H1 (cell line): ENCODE results near the gene PROP1. TPM values are rescaled to one million over a fixed set of nuclear protein-coding genes. Genes with fewer than 3 reads are reported as not detected.
A peak's percentile ranks its signal among the peaks of the same experiment; 100 is the strongest.

Experiments used
- CTCF ChIA-PET: fragments of 300-600 bp; sonication (Branson Sonifier 250); formaldehyde crosslinking; loops from one replicate; lab custom pipeline; 2021; ENCODE audit not compliant: partially characterized antibody; lab: Charles Lee
- POLR2A ChIA-PET: fragments of 300-600 bp; sonication (Branson Sonifier 250); formaldehyde crosslinking; loops from one replicate; lab custom pipeline; 2021; ENCODE audit warnings: inconsistent platforms; ENCODE audit not compliant: partially characterized antibody; lab: Charles Lee
- DNase-seq, 2 experiments: peaks; one replicate each; pipeline versions ENCODE4 v3.0.0 to v3.0.0-alpha.2; 2010 to 2022; ENCODE audit warnings: low spot score in 2 of 2, low read depth in 1 of 2, mixed read lengths in 1 of 2
- FAIRE-seq: peaks from 2 replicates; lab custom pipeline; 2011; peaks lifted over from hg19 to GRCh38; lab: Jason Lieb, UNC
- H2AFZ ChIP-seq: 2 replicates; pipeline ENCODE4 v1.8.1; 2012; ENCODE audit warnings: low read length, inconsistent platforms
- H2AK5ac ChIP-seq: 2 replicates; pipeline ENCODE4 v1.6.1; 2013; ENCODE audit warnings: low read depth, low read length
- H2BK120ac ChIP-seq: replicated peaks from 2 replicates; pipeline ENCODE3; 2013; ENCODE audit warnings: low read depth, low read length, inconsistent platforms
- H2BK12ac ChIP-seq: 2 replicates; pipeline ENCODE4 v1.6.1; 2013; ENCODE audit warnings: low read depth, low read length
- H2BK15ac ChIP-seq: 2 replicates; pipeline ENCODE4 v1.6.1; 2013; ENCODE audit warnings: low read length
- H2BK20ac ChIP-seq: 2 replicates; pipeline ENCODE4 v1.6.1; 2013; ENCODE audit warnings: low read length
- H2BK5ac ChIP-seq: 2 replicates; pipeline ENCODE4 v1.6.1; 2013; ENCODE audit warnings: low read depth, low read length
- H3K14ac ChIP-seq: 2 replicates; pipeline ENCODE4 v1.6.1; 2013; ENCODE audit warnings: inconsistent platforms; ENCODE audit not compliant: insufficient read length
- H3K18ac ChIP-seq: 2 replicates; pipeline ENCODE4 v1.6.1; 2013; ENCODE audit warnings: low read length; ENCODE audit errors: extremely low read depth
- H3K23ac ChIP-seq: 2 replicates; pipeline ENCODE4 v1.6.1; 2013; ENCODE audit warnings: inconsistent platforms; ENCODE audit not compliant: insufficient read length
- H3K23me2 ChIP-seq: 2 replicates; pipeline ENCODE4 v1.6.1; 2013; ENCODE audit warnings: low read depth, low read length
- H3K27ac ChIP-seq: 2 replicates; pipeline ENCODE4 v1.6.1; 2011; ENCODE audit warnings: low read depth, low read length, inconsistent platforms
- H3K27me3 ChIP-seq, 4 experiments: replicated peaks in 1 of 4; 1 replicate in 1 of 4; 2 replicates in 3 of 4; pipeline versions ENCODE4 v1.6.1 to v1.8.1; 2011 to 2013; ENCODE audit warnings: low read length in 3 of 4, mild to moderate bottlenecking in 3 of 4, inconsistent platforms in 2 of 4, mixed read lengths in 2 of 4, moderate library complexity in 1 of 4; ENCODE audit not compliant: control insufficient read depth in 3 of 4, insufficient read depth in 3 of 4; ENCODE audit errors: extremely low read depth in 1 of 4
- H3K36me3 ChIP-seq, 4 experiments: 2 replicates each; pipeline versions ENCODE4 v1.6.1 to v1.8.1; 2011 to 2013; ENCODE audit warnings: mild to moderate bottlenecking in 4 of 4, low read length in 3 of 4, moderate library complexity in 2 of 4, control low read depth in 1 of 4, inconsistent platforms in 1 of 4; ENCODE audit not compliant: insufficient read depth in 4 of 4, control insufficient read depth in 2 of 4
- H3K4ac ChIP-seq: replicated peaks from 2 replicates; pipeline ENCODE3; 2013; ENCODE audit warnings: low read length, low read depth, mixed read lengths, inconsistent platforms; ENCODE audit not compliant: insufficient read length
- H3K4me1 ChIP-seq, 4 experiments: replicated peaks in 1 of 4; 1 replicate in 1 of 4; 2 replicates in 3 of 4; pipeline versions ENCODE4 v1.6.1 to v1.8.1; 2011 to 2013; ENCODE audit warnings: low read length in 3 of 4, inconsistent platforms in 2 of 4, mixed read lengths in 1 of 4; ENCODE audit not compliant: insufficient read depth in 4 of 4, control insufficient read depth in 3 of 4
- H3K4me2 ChIP-seq, 2 experiments: 2 replicates each; pipeline versions ENCODE4 v1.6.1 to v1.8.1; 2011 to 2013; ENCODE audit warnings: low read depth in 2 of 2, low read length in 2 of 2, control low read depth in 1 of 2, inconsistent platforms in 1 of 2, mild to moderate bottlenecking in 1 of 2; ENCODE audit not compliant: insufficient read depth in 1 of 2
- H3K4me3 ChIP-seq, 4 experiments: fragments of 200-600, 300-600 bp in 1 of 4; sonication (generic), shearing (Covaris generic), sonication (Bioruptor Twin) in 1 of 4; 2 replicates each; pipeline versions ENCODE4 v1.5.1 to v1.8.1; 2011 to 2016; ENCODE audit warnings: low read length in 4 of 4, low read depth in 3 of 4, control low read depth in 2 of 4, inconsistent platforms in 2 of 4, mild to moderate bottlenecking in 2 of 4, mixed read lengths in 1 of 4, moderate library complexity in 1 of 4; ENCODE audit not compliant: insufficient read depth in 2 of 4; ENCODE audit errors: extremely low read depth in 1 of 4
- H3K56ac ChIP-seq: replicated peaks from 2 replicates; pipeline ENCODE3; 2013; ENCODE audit warnings: low read depth, mild to moderate bottlenecking, mixed read lengths, low read length, inconsistent platforms; ENCODE audit not compliant: insufficient read length
- H3K79me1 ChIP-seq: 2 replicates; pipeline ENCODE4 v1.6.1; 2013; ENCODE audit warnings: low read depth, low read length, control low read depth
- H3K79me2 ChIP-seq, 2 experiments: 2 replicates each; pipeline versions ENCODE4 v1.6.1 to v1.8.1; 2012 to 2013; ENCODE audit warnings: low read length in 2 of 2, mild to moderate bottlenecking in 2 of 2, inconsistent platforms in 1 of 2; ENCODE audit not compliant: insufficient read depth in 2 of 2, control insufficient read depth in 1 of 2
- H3K9ac ChIP-seq, 4 experiments: replicated peaks in 1 of 4; 1 replicate in 1 of 4; 2 replicates in 3 of 4; pipeline versions ENCODE4 v1.6.1 to v1.8.1; 2011 to 2013; ENCODE audit warnings: low read depth in 3 of 4, low read length in 3 of 4, control low read depth in 2 of 4, mild to moderate bottlenecking in 2 of 4, moderate library complexity in 2 of 4, inconsistent platforms in 1 of 4; ENCODE audit errors: extremely low read depth in 1 of 4
- H3K9me3 ChIP-seq, 2 experiments: 2 replicates each; pipeline versions ENCODE4 v1.6.1 to v1.8.1; 2012 to 2013; ENCODE audit warnings: mild to moderate bottlenecking in 2 of 2, moderate library complexity in 2 of 2, control low read depth in 1 of 2, inconsistent platforms in 1 of 2, low read depth in 1 of 2, low read length in 1 of 2, mixed read lengths in 1 of 2; ENCODE audit not compliant: insufficient read depth in 2 of 2
- H4K20me1 ChIP-seq, 2 experiments: replicated peaks in 1 of 2; 2 replicates each; pipeline versions ENCODE3 to v1.8.1; 2011 to 2013; ENCODE audit warnings: inconsistent platforms in 2 of 2, low read length in 2 of 2, mild to moderate bottlenecking in 1 of 2; ENCODE audit not compliant: insufficient read depth in 2 of 2, control insufficient read depth in 1 of 2
- H4K5ac ChIP-seq: 2 replicates; pipeline ENCODE4 v1.6.1; 2013; ENCODE audit warnings: low read length, low read depth, mixed read lengths, inconsistent platforms; ENCODE audit not compliant: insufficient read length
- H4K8ac ChIP-seq: 2 replicates; pipeline ENCODE4 v1.8.0; 2013; ENCODE audit warnings: mild to moderate bottlenecking, moderate library complexity, low read length, inconsistent platforms; ENCODE audit not compliant: insufficient read depth; ENCODE audit errors: extremely low read depth
- H4K91ac ChIP-seq: replicated peaks from 2 replicates; pipeline ENCODE3; 2013; ENCODE audit warnings: low read length, mixed read lengths, inconsistent platforms; ENCODE audit not compliant: insufficient read length
- CTCF ChIP-seq, 3 experiments: IDR thresholded peaks; 1 replicate in 2 of 3; 2 replicates in 1 of 3; pipeline versions ENCODE4 v1.5.1 to v1.6.1; 2011; ENCODE audit warnings: low read length in 3 of 3, mild to moderate bottlenecking in 3 of 3, inconsistent platforms in 2 of 3, low read depth in 1 of 3, moderate library complexity in 1 of 3; ENCODE audit not compliant: insufficient read depth in 1 of 3; ENCODE audit errors: control extremely low read depth in 1 of 3
- EZH2 ChIP-seq: fragments of 200-600 bp; sonication (generic); IDR thresholded peaks from 2 replicates; pipeline ENCODE4 v1.7.1; 2012; ENCODE audit warnings: low read depth, mild to moderate bottlenecking, moderate library complexity, low read length, inconsistent platforms; ENCODE audit not compliant: severe bottlenecking
- GABPA ChIP-seq: IDR thresholded peaks from 2 replicates; pipeline ENCODE4 v1.6.1; 2011; ENCODE audit warnings: mild to moderate bottlenecking, low read length, moderate library complexity, borderline replicate concordance; ENCODE audit not compliant: insufficient read depth
- RAD21 ChIP-seq, 2 experiments: IDR thresholded peaks in 1 of 2; conservative IDR thresholded peaks in 1 of 2; 2 replicates each; pipeline ENCODE4 v1.6.1; 2011; ENCODE audit warnings: low read depth in 2 of 2, low read length in 2 of 2, improper control_type of control experiment in 1 of 2, inconsistent platforms in 1 of 2, mild to moderate bottlenecking in 1 of 2, moderate library complexity in 1 of 2
- SUZ12 ChIP-seq: fragments of 200-600 bp; sonication (generic); IDR thresholded peaks from 2 replicates; pipeline ENCODE4 v1.6.1; 2012; ENCODE audit warnings: mild to moderate bottlenecking, inconsistent platforms, low read length, moderate library complexity, mixed read lengths
- WGBS, 2 experiments: shearing (Covaris generic) in 1 of 2; methylation state at CpG; one replicate each; pipeline versions ENCODE4 v1.1.6 to v1.1.7; 2013 to 2015; ENCODE audit warnings: low lambda C conversion rate in 2 of 2, mixed read lengths in 2 of 2, inconsistent platforms in 1 of 2, low coverage in 1 of 2, missing lambda C conversion rate in 1 of 2; ENCODE audit not compliant: insufficient replicate concordance in 2 of 2, insufficient coverage in 1 of 2, insufficient read length in 1 of 2; ENCODE audit errors: extremely low coverage in 1 of 2, missing lambda C conversion rate in 1 of 2; 5-methylcytosine and 5-hydroxymethylcytosine counted together
- polyA plus RNA-seq, 7 experiments: library from polyadenylated mRNA; depleted of rRNA in 3 of 7; stranded (reverse) in 5 of 7; unstranded in 2 of 7; fragments of >200 nt in 5 of 7; fragments of 200-250 nt in 2 of 7; gene quantifications; 1 replicate in 5 of 7; 2 replicates in 1 of 7; 4 replicates in 1 of 7; pipeline versions ENCODE4 v1.2.1 to v1.2.3, GENCODE V29; 2011 to 2013; ENCODE audit warnings: missing spikeins in 2 of 7, mixed read lengths in 2 of 7
- total RNA-seq: library from RNA; stranded (reverse); fragmentation: NEBNext Ultra II Directional; extraction: Animal tissue kit (Norgen Biotek cat#: 25700); gene quantifications from 2 replicates; pipeline ENCODE4 v1.2.1, GENCODE V29; 2021
- TF ChIP-seq, protein P1 (sequence below): IDR thresholded peaks from 2 replicates; pipeline ENCODE4 v1.6.1; 2012; ENCODE audit warnings: inconsistent platforms

PROP1 gene
- total and polyA plus RNA-seq, 2 of the 8 experiments (the other 6 are each of a cell fraction or from before 2014, with no cell fraction given) = not detected

DNA sequence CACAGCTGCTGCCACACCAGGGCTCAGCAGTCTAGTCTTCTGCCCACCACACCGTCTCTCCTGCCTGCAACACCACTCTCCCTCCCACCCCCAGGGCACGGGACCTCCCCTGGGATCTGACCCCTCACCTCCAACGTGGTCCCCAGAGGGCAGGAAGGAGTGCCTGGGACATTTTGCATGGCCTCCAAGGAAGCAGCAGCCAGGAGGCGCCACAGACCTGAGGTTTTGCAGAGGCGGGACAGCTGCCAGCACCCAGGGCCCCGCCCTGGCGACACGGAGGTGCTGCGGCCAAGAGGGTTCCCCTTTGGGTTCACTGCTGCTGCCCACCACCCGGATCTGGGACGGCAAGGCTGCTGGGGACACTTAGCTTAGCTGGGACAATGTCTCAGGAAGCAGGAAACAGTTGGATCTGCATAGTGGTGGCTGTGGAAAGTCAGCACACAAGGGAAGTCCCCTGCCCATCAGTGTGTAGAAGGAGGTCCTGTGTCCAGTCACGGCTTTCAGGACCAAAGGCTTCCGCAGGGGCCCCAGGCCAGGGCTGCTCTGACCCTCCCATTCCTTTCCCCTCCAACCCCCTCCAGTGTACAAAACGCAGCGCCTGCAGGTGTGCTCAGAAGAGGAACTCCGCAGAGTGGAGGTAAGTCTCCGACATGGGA, 13.8 kb downstream of the PROP1 start:
- Histone ChIP-seq H3K27ac (no peak overlapping the region), H3K14ac (no peak overlapping the region), H3K23me2 (no peaks in the 10 kb centered on the region; the same call in 1 of the 2 replicates), H2BK12ac (no peak overlapping the region), H2BK5ac (no peak overlapping the region), H3K27me3 (peaks cover 4 to 43% (median 26%) of the 10 kb centered on the region in 4 experiments; a peak in 6 of 7 replicates), H3K9me3 (no peaks in the 10 kb centered on the region), H3K56ac (no peak overlapping the region), H2AFZ (peak overlapping the region; percentile 28; the same call in 1 of the 2 replicates), H3K36me3 (no peaks in the 10 kb centered on the region), H4K5ac (no peak overlapping the region), H3K18ac (no peak overlapping the region), H2BK15ac (no peak overlapping the region), H3K4me3 (no peak overlapping the region), H3K4me1 (peaks cover 0 to 10% (median 6%) of the 10 kb centered on the region in 4 experiments; a peak in 3 of 7 replicates), H3K23ac (no peak overlapping the region), H4K91ac (peak overlapping the region; percentile 88), H3K79me2 (no peaks in the 10 kb centered on the region), H2BK120ac (no peak overlapping the region), H4K20me1 (no peaks in the 10 kb centered on the region), H3K9ac (no peak overlapping the region; a peak in 2 of 7 replicates), H2BK20ac (no peak overlapping the region), H3K4ac (no peak overlapping the region), H3K4me2 (peak overlapping the region in 1 of 2 experiments; percentile 17; a peak in 1 of 4 replicates), H4K8ac (peak overlapping the region; percentile 90; the same call in 1 of the 2 replicates), H2AK5ac (no peak overlapping the region), H3K79me1 (no peaks in the 10 kb centered on the region)
- CTCF ChIA-PET = interaction anchor here (0.5 to 2.7 kb wide), 14 partner anchors 11 to 375 kb away, joined by 3 to 31 read pairs (median 3); no protein-coding TSS in a partner anchor
- POLR2A ChIA-PET = interaction anchor here (0.7 to 1.5 kb wide), 4 partner anchors 79 to 172 kb away, joined by 3 to 5 read pairs (median 4); partner anchors contain the start of gene NHP2
- DNase-seq (peak; percentile 44 to 85), FAIRE-seq (no peak)
- peak in 2 of 3 experiments; percentile 87 to 98; a peak in 3 of 4 replicates for TF ChIP-seq CTCF (IDR thresholded peaks at IDR 0.05; ENCODE audit: control extremely low read depth in 1 of 3, insufficient read depth in 1 of 3, low read depth in 1 of 3, low read length in 3 of 3)
- peak; percentile 93 to 96 for TF ChIP-seq RAD21 (IDR thresholded peaks at IDR 0.05 in 1 of 2, conservative IDR thresholded peaks at IDR 0.05 in 1 of 2; ENCODE audit: low read depth in 2 of 2, low read length in 2 of 2)
- TF ChIP-seq GABPA = peak; percentile 65; the same call in 1 of the 2 replicates
- TF ChIP-seq SUZ12 = no peak
- TF ChIP-seq EZH2 = no peak
- TF ChIP-seq, protein P1, sequence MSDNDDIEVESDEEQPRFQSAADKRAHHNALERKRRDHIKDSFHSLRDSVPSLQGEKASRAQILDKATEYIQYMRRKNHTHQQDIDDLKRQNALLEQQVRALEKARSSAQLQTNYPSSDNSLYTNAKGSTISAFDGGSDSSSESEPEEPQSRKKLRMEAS = peak; percentile 17; the same call in 1 of the 2 replicates
- WGBS, 2 experiments = 54% methylated on average over 17 of the region's 17 CpGs; no CpG with 5 or more reads in 1 of the 2 experiments
